ENCODE measurements around the gene GRK6.

The GRK6 gene

GRCh38 chr5:177429248-177430040 is 3.0 kb downstream of the GRK6 start:
- TF ChIP-seq ZFX (IDR thresholded peaks at IDR 0.05; ENCODE audit: borderline replicate concordance) = no peak
- TF ChIP-seq, protein P1, sequence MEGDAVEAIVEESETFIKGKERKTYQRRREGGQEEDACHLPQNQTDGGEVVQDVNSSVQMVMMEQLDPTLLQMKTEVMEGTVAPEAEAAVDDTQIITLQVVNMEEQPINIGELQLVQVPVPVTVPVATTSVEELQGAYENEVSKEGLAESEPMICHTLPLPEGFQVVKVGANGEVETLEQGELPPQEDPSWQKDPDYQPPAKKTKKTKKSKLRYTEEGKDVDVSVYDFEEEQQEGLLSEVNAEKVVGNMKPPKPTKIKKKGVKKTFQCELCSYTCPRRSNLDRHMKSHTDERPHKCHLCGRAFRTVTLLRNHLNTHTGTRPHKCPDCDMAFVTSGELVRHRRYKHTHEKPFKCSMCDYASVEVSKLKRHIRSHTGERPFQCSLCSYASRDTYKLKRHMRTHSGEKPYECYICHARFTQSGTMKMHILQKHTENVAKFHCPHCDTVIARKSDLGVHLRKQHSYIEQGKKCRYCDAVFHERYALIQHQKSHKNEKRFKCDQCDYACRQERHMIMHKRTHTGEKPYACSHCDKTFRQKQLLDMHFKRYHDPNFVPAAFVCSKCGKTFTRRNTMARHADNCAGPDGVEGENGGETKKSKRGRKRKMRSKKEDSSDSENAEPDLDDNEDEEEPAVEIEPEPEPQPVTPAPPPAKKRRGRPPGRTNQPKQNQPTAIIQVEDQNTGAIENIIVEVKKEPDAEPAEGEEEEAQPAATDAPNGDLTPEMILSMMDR (IDR thresholded peaks at IDR 0.05) = no peak
- H3K27ac ChIP-seq = no peak overlapping the region

GRCh38 chr5:177430140-177430951 is 3.9 kb downstream of the GRK6 start:
- TF ChIP-seq ZFX (IDR thresholded peaks at IDR 0.05; ENCODE audit: borderline replicate concordance) = no peak
- TF ChIP-seq, protein P1 (IDR thresholded peaks at IDR 0.05) = no peak
- no peak overlapping the region for H3K27ac ChIP-seq

GRCh38 chr5:177430972-177431316 is 4.5 kb downstream of the GRK6 start:
- TF ChIP-seq, protein P1 (IDR thresholded peaks at IDR 0.05) = no peak
- no peak for TF ChIP-seq ZFX (IDR thresholded peaks at IDR 0.05; ENCODE audit: borderline replicate concordance)
- H3K27ac ChIP-seq = no peak overlapping the region

GRCh38 chr5:177431317-177432142 is 5.1 kb downstream of the GRK6 start:
- no peak overlapping the region for H3K27ac ChIP-seq
- TF ChIP-seq, protein P1 (IDR thresholded peaks at IDR 0.05) = no peak
- TF ChIP-seq ZFX (IDR thresholded peaks at IDR 0.05; ENCODE audit: borderline replicate concordance) = no peak

DNA sequence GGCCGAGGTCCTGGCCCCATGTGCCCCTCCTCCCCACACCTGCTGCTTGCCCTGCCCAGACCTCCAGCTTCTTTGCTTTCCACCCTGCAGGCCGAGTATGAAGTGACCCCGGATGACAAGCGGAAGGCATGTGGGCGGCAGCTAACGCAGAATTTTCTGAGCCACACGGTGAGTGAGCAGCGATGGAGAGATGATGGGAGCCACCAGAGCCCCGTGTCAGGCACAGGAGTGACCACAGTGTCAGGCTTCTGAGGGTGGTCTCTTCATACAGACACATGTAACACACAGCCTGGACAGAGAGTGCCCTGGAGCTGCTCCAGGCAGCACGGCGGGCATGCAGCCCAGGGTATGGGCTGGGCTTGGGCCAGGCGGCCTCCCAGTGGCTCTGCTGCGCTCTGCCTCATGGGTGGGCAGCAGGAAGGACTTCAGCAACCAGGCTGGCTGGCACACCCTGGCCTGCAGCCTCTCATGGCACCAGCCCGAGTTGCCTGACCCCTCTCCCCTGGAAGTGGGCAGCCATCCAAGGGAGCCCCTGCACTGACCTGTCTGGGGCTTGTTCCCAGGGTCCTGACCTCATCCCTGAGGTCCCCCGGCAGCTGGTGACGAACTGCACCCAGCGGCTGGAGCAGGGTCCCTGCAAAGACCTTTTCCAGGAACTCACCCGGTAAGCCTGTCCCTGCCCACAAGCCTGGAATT is 5.8 kb downstream of the GRK6 start:
- H3K27ac ChIP-seq = no peak overlapping the region
- TF ChIP-seq ZFX (IDR thresholded peaks at IDR 0.05; ENCODE audit: borderline replicate concordance) = no peak
- TF ChIP-seq, protein P1 (IDR thresholded peaks at IDR 0.05) = no peak

DNA sequence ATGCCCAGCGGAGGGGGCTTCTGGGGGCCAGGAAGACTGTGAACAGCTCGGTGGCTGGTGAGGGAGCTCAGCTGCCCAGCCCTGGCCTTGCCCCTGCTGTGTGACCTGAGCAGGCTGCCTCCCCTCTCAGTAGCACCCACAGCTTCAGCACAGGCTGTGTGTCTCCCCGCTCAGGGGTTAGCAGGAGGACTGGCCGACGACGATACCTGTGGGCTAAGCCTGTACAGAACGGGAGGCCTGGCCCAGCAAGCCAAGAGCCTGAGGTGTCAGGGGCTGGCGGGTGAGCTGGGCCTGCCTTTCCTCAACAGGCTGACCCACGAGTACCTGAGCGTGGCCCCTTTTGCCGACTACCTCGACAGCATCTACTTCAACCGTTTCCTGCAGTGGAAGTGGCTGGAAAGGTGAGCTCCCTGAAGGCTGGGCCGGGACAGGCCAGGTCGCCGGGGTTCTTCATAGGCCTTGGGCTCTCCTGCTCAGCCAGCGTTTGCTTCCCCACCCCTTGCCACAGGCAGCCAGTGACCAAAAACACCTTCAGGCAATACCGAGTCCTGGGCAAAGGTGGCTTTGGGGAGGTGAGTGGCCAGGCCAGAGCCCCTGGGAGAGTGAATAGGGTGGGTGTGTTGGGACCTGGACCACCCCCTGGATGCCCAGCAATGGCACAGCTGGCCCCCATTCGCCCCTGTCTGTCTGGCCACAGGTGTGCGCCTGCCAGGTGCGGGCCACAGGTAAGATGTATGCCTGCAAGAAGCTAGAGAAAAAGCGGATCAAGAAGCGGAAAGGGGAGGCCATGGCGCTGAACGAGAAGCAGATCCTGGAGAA is 6.6 kb downstream of the GRK6 start:
- no peak overlapping the region for H3K27ac ChIP-seq
- TF ChIP-seq ZFX (IDR thresholded peaks at IDR 0.05; ENCODE audit: borderline replicate concordance) = no peak
- TF ChIP-seq, protein P1 (IDR thresholded peaks at IDR 0.05) = no peak

Measured in 22Rv1 (cell line).